Thoracic aorta (tissue), 2 donors: ENCODE data around the gene UTP11. TPM values are rescaled to one million over a fixed set of nuclear protein-coding genes. Genes with fewer than 3 reads are reported as not detected.

Experiments used
- ATAC-seq: fragments of 150-250 bp; one replicate; pipeline ENCODE4 v1.8.0; 2017; ENCODE audit warnings: low read depth; ENCODE audit not compliant: insufficient number of reproducible peaks, low FRiP score
- DNase-seq: peaks from one replicate; pipeline ENCODE4 v3.0.0-alpha.2; 2020; ENCODE audit warnings: low spot score
- H3K27ac ChIP-seq, 2 donors: fragments of 200-600 bp; sonication (generic); 1 replicate in 1 of 2; 2 replicates in 1 of 2; pipeline ENCODE4 v1.5.1; 2016; ENCODE audit warnings: mild to moderate bottlenecking in 2 of 2, moderate library complexity in 2 of 2
- H3K27me3 ChIP-seq: fragments of 200-600 bp; sonication (generic); replicated peaks from 2 replicates; pipeline ENCODE4 v1.6.0; 2016; ENCODE audit warnings: mild to moderate bottlenecking; ENCODE audit not compliant: insufficient read depth
- H3K36me3 ChIP-seq: fragments of 200-600 bp; sonication (generic); one replicate; pipeline ENCODE4 v1.5.1; 2016
- H3K4me1 ChIP-seq, 2 donors: fragments of 200-600 bp; sonication (generic); 1 replicate in 1 of 2; 2 replicates in 1 of 2; pipeline versions ENCODE4 v1.5.1 to v1.6.0; 2016; ENCODE audit warnings: low read depth in 2 of 2, mild to moderate bottlenecking in 1 of 2; ENCODE audit not compliant: control insufficient read depth in 1 of 2
- H3K4me3 ChIP-seq: fragments of 200-600 bp; sonication (generic); 2 replicates; pipeline ENCODE4 v1.5.1; 2016; ENCODE audit warnings: mild to moderate bottlenecking
- H3K9me3 ChIP-seq: fragments of 200-600 bp; sonication (generic); 2 replicates; pipeline ENCODE4 v1.5.1; 2016
- CTCF ChIP-seq: fragments of 200-600 bp; sonication (generic); IDR thresholded peaks from one replicate; pipeline ENCODE4 v1.5.1; 2019; ENCODE audit warnings: antibody characterized with exemption
- total RNA-seq, 2 donors: library from RNA; depleted of rRNA; stranded (reverse); fragments of >200 nt; gene quantifications; one replicate each; pipeline versions ENCODE4 v1.1.0 to v1.2.3, GENCODE V29; 2016

The UTP11 gene
- total RNA-seq, 2 donors from 2014 or later: 14.6 to 76.9 TPM

- Histone ChIP-seq H3K9me3 (no peaks in the 10 kb centered on the region), H3K4me3 (peak overlapping the region; percentile 87), H3K4me1 (peaks cover 40 to 58% of the 10 kb centered on the region in 2 donors), H3K36me3 (no peaks in the 10 kb centered on the region), H3K27ac (peak overlapping the region; percentile 75 to 90), H3K27me3 (no peaks in the 10 kb centered on the region)
- ATAC-seq: no peak
- no peak for TF ChIP-seq CTCF
- no peak for DNase-seq
Observed at GRCh38 chr1:38004284-38005108, 8.0 kb upstream of the UTP11 start.

GRCh38 chr1:38005195-38006007 is 7.1 kb upstream of the UTP11 start, which contains the start of gene FHL3:
Gene FHL3 (minus strand): TSS chr1:38005514. CDS start chr1:37999412, 6,102 bp downstream.
- Histone ChIP-seq H3K36me3 (no peaks in the 10 kb centered on the region), H3K27ac (peak within 1 kb of the TSS; percentile 79 to 90), H3K4me1 (peaks cover 32 to 49% of the 10 kb centered on the region in 2 donors), H3K27me3 (no peaks in the 10 kb centered on the region), H3K9me3 (no peaks in the 10 kb centered on the region), H3K4me3 (peak within 1 kb of the TSS; percentile 87)
- no peak for TF ChIP-seq CTCF
- DNase-seq (no peak), ATAC-seq (peak; percentile 21)

GRCh38 chr1:38006008-38006828 is 6.3 kb upstream of the UTP11 start:
- DNase-seq: no peak
- no peaks in the 10 kb centered on the region for H3K27me3 ChIP-seq
- H3K36me3 ChIP-seq: no peaks in the 10 kb centered on the region
- peak overlapping the region; percentile 87 for H3K4me3 ChIP-seq
- H3K9me3 ChIP-seq: no peaks in the 10 kb centered on the region
- TF ChIP-seq CTCF: no peak
- H3K4me1 ChIP-seq: peaks cover 23 to 41% of the 10 kb centered on the region in 2 donors
- H3K27ac ChIP-seq: peak overlapping the region; percentile 79
- ATAC-seq: no peak

- peaks cover 11 to 23% of the 10 kb centered on the region in 2 donors for H3K4me1 ChIP-seq
- no peak for DNase-seq
- H3K27me3 ChIP-seq: no peaks in the 10 kb centered on the region
- H3K9me3 ChIP-seq: no peaks in the 10 kb centered on the region
- H3K4me3 ChIP-seq: no peak overlapping the region
- TF ChIP-seq CTCF: no peak
- no peaks in the 10 kb centered on the region for H3K36me3 ChIP-seq
- ATAC-seq: no peak
- H3K27ac ChIP-seq: peak overlapping the region; percentile 52
Observed at GRCh38 chr1:38009088-38009840, 3.3 kb upstream of the UTP11 start.
